Uterus (tissue), 4 donors: Measurements from ENCODE around the gene KANSL1. TPM values are rescaled to one million over a fixed set of nuclear protein-coding genes. Genes with fewer than 3 reads are reported as not detected.

Experiments used
- DNase-seq, 2 donors: peaks; one replicate each; pipeline ENCODE4 v3.0.0-alpha.2; 2019 to 2020
- H3K27ac ChIP-seq, 2 donors: fragments of 200-600 bp; sonication (generic); 1 replicate in 1 of 2; 2 replicates in 1 of 2; pipeline ENCODE4 v1.5.1; 2016 to 2018
- H3K27me3 ChIP-seq, 2 donors: fragments of 200-600 bp; sonication (generic); one replicate each; pipeline ENCODE4 v1.5.1; 2018 to 2019; ENCODE audit warnings: control low read depth in 1 of 2
- H3K36me3 ChIP-seq, 2 donors: fragments of 200-600 bp; sonication (generic); one replicate each; pipeline ENCODE4 v1.5.1; 2019; ENCODE audit warnings: control low read depth in 1 of 2
- H3K4me1 ChIP-seq, 2 donors: fragments of 200-600 bp; sonication (generic); one replicate each; pipeline ENCODE4 v1.5.1; 2018 to 2019; ENCODE audit warnings: control low read depth in 1 of 2
- H3K4me3 ChIP-seq, 2 donors: fragments of 200-600 bp; sonication (generic); 1 replicate in 1 of 2; 2 replicates in 1 of 2; pipeline ENCODE4 v1.5.1; 2018 to 2019; ENCODE audit warnings: mild to moderate bottlenecking in 1 of 2
- H3K9me3 ChIP-seq, 2 donors: fragments of 200-600 bp; sonication (generic); one replicate each; pipeline ENCODE4 v1.5.1; 2019; ENCODE audit warnings: control low read depth in 1 of 2
- POLR2A ChIP-seq, 2 donors: fragments of 450-650 bp; IDR thresholded peaks; one replicate each; pipeline ENCODE4 v1.6.1; 2016; ENCODE audit warnings: antibody characterized with exemption in 2 of 2, mild to moderate bottlenecking in 1 of 2, moderate library complexity in 1 of 2
- intact Hi-C: fragments of 100-400 bp; cut with DNase I; formaldehyde crosslinking; loops from one replicate; pipeline ENCODE4 v1.15.1; 2023; ENCODE audit warnings: low total_unique reads
- total RNA-seq, 4 donors: library from RNA; depleted of rRNA in 3 of 4; stranded (reverse); fragments of >200 nt in 3 of 4; gene quantifications; one replicate each; pipeline versions ENCODE4 v1.1.0 to v1.2.4, GENCODE V29; 2014 to 2023
- TF ChIP-seq, protein P1 (sequence below), 4 experiments: fragments of 200-600 bp in 2 of 4; fragments of 450-650 bp in 2 of 4; sonication (generic) in 2 of 4; IDR thresholded peaks; one replicate each; pipeline ENCODE4 v1.5.1; 2016 to 2019; ENCODE audit warnings: antibody characterized with exemption in 4 of 4, mild to moderate bottlenecking in 2 of 4, moderate library complexity in 1 of 4
- donor health status: DM: yes; HTN: yes; CAD: no.

Gene KANSL1
- total RNA-seq, 4 donors from 2014 or later, result 55.8 to 192 (median 146) TPM

DNA sequence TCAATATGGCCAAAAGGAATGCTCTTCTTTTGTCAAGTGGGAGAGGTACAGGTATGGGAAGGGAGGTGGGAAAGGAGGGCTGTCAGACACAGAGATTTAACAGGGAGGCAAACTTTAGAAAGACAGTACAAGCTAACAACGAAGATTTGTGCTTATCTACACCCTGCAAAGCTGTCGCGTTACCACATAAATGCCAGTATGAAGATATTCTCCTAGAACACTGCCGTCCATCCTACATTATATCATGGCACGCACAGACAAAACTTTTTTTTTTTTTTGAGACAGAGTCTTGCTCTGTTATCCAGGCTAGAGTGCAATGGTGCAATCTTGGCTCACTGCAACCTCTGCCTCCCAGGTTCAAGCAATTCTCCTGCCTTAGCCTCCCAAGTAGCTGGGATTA is 143.6 kb downstream of the KANSL1 start:
- no peaks in the 10 kb centered on the region for H3K9me3 ChIP-seq
- H3K4me1 ChIP-seq, result no peaks in the 10 kb centered on the region
- TF ChIP-seq, protein P1, sequence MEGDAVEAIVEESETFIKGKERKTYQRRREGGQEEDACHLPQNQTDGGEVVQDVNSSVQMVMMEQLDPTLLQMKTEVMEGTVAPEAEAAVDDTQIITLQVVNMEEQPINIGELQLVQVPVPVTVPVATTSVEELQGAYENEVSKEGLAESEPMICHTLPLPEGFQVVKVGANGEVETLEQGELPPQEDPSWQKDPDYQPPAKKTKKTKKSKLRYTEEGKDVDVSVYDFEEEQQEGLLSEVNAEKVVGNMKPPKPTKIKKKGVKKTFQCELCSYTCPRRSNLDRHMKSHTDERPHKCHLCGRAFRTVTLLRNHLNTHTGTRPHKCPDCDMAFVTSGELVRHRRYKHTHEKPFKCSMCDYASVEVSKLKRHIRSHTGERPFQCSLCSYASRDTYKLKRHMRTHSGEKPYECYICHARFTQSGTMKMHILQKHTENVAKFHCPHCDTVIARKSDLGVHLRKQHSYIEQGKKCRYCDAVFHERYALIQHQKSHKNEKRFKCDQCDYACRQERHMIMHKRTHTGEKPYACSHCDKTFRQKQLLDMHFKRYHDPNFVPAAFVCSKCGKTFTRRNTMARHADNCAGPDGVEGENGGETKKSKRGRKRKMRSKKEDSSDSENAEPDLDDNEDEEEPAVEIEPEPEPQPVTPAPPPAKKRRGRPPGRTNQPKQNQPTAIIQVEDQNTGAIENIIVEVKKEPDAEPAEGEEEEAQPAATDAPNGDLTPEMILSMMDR (IDR thresholded peaks at IDR 0.05), result no peak
- no peak for TF ChIP-seq POLR2A (IDR thresholded peaks at IDR 0.05)
- H3K27ac ChIP-seq, result no peak overlapping the region
- no peaks in the 10 kb centered on the region for H3K27me3 ChIP-seq
- no peaks in the 10 kb centered on the region for H3K36me3 ChIP-seq
- intact Hi-C loops, result loop anchor here (5.0 kb wide), 1 partner anchor 143 kb away; the partner anchor contains the start of gene KANSL1
- no peak overlapping the region for H3K4me3 ChIP-seq
- no peak for DNase-seq

GRCh38 chr17:46047856-46048255 is 145.4 kb downstream of the KANSL1 start:
- TF ChIP-seq, protein P1 (IDR thresholded peaks at IDR 0.05), result no peak
- TF ChIP-seq POLR2A (IDR thresholded peaks at IDR 0.05), result no peak
- no peaks in the 10 kb centered on the region for H3K36me3 ChIP-seq
- no peaks in the 10 kb centered on the region for H3K27me3 ChIP-seq
- intact Hi-C loops, result loop anchor here (5.0 kb wide), 1 partner anchor 144 kb away; the partner anchor contains the start of gene KANSL1
- no peak for DNase-seq
- H3K27ac ChIP-seq, result peak overlapping the region; percentile 32 to 71
- no peak overlapping the region for H3K4me3 ChIP-seq
- H3K9me3 ChIP-seq, result no peaks in the 10 kb centered on the region
- no peaks in the 10 kb centered on the region for H3K4me1 ChIP-seq

DNA sequence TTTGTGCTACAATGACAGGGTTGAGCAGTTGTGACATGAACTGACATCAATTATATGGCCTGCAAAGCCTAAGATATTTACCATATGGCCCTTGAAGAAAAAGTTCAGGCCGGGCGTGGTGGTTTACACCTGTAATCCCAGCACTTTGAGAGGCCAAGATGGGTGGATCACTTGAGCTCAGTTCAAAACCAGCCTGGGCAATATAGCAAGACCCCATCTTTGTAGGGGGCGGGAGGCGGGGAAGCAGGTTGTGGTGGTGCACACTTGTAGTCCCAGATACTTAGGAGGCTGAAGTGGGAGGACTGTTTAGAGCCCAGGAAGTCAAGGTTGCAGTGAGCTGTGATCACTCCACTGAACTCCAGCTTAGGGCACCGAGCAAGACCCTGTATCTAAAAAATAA is 145.8 kb downstream of the KANSL1 start:
- Histone ChIP-seq H3K4me3 (no peak overlapping the region), H3K4me1 (no peaks in the 10 kb centered on the region), H3K9me3 (no peaks in the 10 kb centered on the region), H3K36me3 (no peaks in the 10 kb centered on the region), H3K27me3 (no peaks in the 10 kb centered on the region), H3K27ac (peak overlapping the region; percentile 32 to 71)
- intact Hi-C loops, result loop anchor here (5.0 kb wide), 1 partner anchor 145 kb away; the partner anchor contains the start of gene KANSL1
- TF ChIP-seq, protein P1 (IDR thresholded peaks at IDR 0.05), result no peak
- no peak for TF ChIP-seq POLR2A (IDR thresholded peaks at IDR 0.05)
- no peak for DNase-seq

- DNase-seq, result no peak
- H3K27me3 ChIP-seq, result no peaks in the 10 kb centered on the region
- TF ChIP-seq, protein P1 (IDR thresholded peaks at IDR 0.05), result peak; percentile 6 to 28 (median 10)
- TF ChIP-seq POLR2A (IDR thresholded peaks at IDR 0.05), result no peak
- H3K4me3 ChIP-seq, result no peak overlapping the region
- no peaks in the 10 kb centered on the region for H3K36me3 ChIP-seq
- H3K4me1 ChIP-seq, result no peaks in the 10 kb centered on the region
- intact Hi-C loops, result loop anchor here (5.0 kb wide), 1 partner anchor 145 kb away; the partner anchor contains the start of gene KANSL1
- peak overlapping the region; percentile 32 to 71 for H3K27ac ChIP-seq
- H3K9me3 ChIP-seq, result no peaks in the 10 kb centered on the region
Observed at GRCh38 chr17:46046957-46047356, 146.3 kb downstream of the KANSL1 start.

GRCh38 chr17:46045639-46046038 is 147.6 kb downstream of the KANSL1 start:
- Histone ChIP-seq H3K4me3 (no peak overlapping the region), H3K36me3 (no peaks in the 10 kb centered on the region), H3K9me3 (no peaks in the 10 kb centered on the region), H3K27me3 (no peaks in the 10 kb centered on the region), H3K4me1 (no peaks in the 10 kb centered on the region), H3K27ac (peak overlapping the region in 1 of 2 donors; percentile 71)
- no peak for DNase-seq
- intact Hi-C loops, result loop anchor here (5.0 kb wide), 1 partner anchor 147 kb away; the partner anchor contains the start of gene KANSL1
- TF ChIP-seq, protein P1 (IDR thresholded peaks at IDR 0.05), result no peak
- no peak for TF ChIP-seq POLR2A (IDR thresholded peaks at IDR 0.05)
